AG20443 (cell line): ENCODE results near the gene RAB5IF.
"Not testable (repeated sequence)": the region's sequence is repeated elsewhere in the genome, so short reads cannot be mapped to it uniquely, and the experiment has no call there.

Experiments used
- DNase-seq: peaks from one replicate; pipeline ENCODE4 v3.0.0; 2012; ENCODE audit warnings: low spot score, mixed read lengths

Gene RAB5IF

DNA sequence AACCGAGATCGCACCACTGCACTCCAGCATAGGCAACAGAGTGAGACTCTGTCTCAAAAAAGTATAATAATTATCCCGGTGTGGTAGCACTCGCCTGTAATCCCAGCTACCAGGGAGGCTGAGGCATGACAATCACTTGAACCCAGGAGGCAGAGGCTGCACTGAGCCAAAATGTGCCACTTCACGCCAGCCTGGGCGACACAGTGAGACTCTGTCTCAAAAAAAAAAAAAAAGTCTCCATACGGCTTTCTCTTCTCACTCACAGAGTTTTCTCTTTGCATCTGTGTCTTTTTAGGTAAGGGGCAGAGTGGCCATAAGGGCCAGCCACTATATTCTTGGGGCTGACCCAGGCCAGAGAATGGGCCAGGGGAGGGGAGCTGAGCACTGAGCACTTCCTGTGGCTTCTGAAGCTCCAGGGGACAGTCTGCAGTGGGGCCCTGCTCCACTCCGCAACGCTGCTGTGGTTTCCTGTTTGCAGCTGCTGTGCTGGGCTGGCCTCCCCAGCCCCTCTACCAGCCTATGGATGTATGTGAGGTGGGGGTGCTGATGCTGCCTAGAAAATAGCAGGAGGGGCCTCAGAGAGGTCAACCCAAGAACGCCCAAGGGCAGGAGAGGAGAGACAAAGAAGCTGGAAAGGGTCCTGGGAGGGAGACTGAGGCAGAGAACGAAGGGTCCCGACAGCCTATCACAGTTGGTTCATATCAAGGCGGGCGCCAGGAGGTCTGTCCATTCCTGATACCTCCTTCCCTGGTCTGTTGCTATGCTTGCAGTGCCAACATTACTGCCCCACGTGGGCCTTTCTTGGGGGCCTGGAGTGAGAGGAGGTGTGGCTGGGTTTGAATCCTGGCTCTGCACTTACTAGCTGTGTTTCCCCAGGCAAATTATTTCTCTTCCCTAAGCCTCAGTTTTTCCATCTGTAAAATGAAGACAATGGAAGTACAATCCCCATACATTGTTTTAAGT lies 24.4 kb downstream of the RAB5IF start:
- DNase-seq, result no peak

GRCh38 chr20:36631646-36632045 lies 26.1 kb downstream of the RAB5IF start:
- DNase-seq, result no peak

DNA sequence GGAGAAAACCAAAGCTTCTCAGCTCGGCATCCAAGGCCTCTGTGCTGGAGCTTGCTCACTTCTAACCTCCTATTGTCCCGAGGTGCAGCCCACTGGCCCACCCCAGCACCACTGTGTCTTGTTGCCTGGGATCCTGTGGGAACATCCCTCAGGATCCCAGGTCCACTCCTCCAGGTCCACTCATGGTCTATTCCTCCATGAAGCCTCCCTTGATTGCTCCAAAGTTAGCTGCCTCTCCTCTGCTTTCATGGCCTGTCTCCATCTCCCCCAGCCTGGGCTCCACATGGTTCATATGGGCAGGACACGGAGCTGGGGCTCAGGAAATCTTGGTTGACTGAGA lies 26.5 kb downstream of the RAB5IF start:
- DNase-seq, result no peak

DNA sequence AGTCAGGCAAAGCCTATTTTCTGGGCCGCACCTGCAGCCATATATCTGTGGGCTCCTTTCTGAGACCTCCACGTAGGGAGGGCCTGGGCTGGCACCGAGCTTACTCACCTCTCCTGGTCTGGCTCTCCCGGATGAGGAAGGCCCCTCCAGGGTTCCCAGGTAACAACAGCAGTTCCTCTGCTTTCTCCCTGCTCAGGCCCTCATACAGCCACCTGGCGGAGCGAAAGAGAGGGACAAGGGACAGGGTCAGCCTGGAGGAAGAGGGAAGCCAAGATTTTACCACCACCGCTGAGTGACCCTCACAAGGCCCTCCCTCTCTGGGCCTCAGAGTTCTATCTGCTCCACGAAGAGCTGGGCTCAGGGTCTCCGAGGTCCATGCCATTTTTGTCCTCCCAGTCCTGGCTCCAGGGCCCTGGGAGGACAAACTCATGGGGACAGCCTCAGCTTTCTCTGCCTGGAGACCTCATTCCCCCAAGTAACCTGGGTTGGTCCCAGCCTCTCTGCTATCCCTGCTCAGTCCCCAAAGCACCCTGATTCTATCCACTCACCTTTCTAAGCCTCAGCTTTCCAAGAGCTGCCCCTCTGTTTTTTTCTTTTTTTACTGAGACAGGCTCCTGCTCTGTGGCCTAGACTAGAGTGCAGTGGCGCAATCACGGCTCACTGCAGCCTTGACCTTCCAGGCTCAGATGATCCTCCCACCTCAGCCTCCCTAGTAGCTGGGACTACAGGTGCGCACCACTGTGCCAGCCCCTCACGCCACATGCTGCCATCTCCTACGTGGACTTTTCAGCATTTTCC lies 27.1 kb downstream of the RAB5IF start:
- no peak for DNase-seq

DNA sequence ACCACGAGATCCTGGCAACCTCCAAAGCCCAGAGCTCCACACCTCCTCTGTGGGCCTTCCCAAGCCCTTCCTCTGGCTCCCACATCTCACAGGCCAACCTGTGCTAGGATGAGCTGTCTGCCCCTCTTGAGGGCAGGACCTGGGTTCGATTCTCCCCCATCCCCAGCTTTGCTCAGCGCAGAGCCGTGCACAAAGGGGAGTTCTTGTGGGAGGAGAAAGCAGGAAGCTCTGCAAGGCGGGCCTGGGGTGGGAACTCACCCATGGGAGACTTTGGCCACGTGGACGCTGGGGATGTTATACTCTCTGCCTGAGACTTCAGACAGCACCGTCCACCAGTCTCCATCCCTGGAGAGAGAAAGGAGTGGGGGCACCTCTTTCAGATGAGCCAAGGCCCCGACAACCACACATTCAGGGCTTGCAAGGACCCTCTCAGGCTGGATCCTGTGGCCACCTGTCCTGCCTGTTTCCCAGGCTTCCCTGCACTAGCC lies 27.8 kb downstream of the RAB5IF start:
- DNase-seq, result no peak

- no peak for DNase-seq
Observed at GRCh38 chr20:36634342-36634741, 28.8 kb downstream of the RAB5IF start.

- not testable (repeated sequence) for DNase-seq
Observed at GRCh38 chr20:36638876-36639400, 33.4 kb downstream of the RAB5IF start.

DNA sequence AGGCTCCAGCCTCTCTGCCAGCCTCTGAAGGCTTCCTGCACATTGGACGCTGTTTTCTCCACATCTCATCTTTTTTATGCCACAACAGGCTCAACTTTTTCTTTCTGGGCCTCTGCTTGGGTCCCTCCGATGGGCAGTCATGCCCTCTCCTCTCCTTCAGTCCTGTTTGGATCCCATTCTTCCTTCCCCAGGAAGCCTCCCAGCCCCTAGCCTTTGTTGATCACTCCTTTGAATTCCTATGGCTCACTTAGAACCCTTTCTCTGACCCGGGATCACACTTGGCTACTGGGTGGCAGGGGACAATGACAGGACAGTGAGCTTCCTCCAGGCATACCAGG lies 35.9 kb downstream of the RAB5IF start:
- no peak for DNase-seq

DNA sequence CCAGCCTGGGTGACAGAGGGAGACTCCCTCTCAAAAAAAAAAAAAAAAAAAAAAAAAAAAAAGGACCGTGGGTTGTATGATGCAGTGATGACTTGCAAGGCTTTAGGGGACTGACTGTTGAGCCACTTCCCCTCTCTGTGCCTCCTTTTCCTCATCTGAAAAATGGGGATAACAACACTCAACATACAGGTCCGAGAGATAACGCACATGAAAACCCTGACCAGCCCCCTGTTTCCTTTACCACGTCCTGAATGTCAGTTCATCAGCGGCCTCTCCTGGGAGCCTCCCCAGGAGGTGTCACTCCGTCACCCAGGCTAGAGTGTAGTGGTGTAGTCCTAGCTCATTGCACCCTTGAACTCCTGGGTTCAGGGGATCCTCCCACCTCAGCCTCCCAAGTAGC lies 36.6 kb downstream of the RAB5IF start:
- DNase-seq, result no peak

DNA sequence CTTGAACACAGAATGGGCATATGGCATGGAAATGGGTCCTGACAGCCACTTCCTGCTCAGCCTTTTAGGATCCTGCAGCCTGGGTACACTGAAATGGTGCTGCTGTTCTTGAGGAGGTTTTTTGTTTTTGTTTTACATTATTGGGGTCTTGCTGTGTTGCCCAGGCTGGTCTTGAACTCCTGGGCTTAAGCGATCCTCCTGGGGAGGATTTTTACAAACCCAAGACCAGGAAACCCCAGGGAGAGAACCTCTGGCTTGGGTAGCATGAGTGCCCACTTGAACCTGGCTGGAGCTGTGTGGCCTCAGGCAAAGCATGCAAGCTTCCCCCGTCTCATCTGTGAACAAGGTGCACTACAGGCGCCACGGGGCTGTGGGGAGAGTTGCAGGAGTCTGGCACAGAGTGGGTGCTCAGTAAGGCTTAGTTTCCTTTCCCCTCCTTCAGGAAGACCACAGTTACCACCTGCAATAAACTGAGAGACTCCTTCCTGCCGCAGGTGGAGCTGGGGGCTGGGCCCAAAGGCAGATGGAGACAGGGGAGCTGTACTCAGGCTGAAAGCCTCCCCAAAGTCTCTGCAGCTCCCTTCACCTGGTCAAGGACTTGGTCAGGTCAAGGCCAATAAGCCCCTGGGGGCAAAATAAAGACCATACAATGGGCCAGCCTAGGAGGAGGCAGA lies 38.6 kb downstream of the RAB5IF start:
- DNase-seq, result no peak

GRCh38 chr20:36644706-36645095 lies 39.1 kb downstream of the RAB5IF start:
- DNase-seq, result peak; percentile 39

GRCh38 chr20:36645353-36645752 lies 39.8 kb downstream of the RAB5IF start:
- no peak for DNase-seq

- DNase-seq, result no peak
Observed at GRCh38 chr20:36645998-36646397, 40.4 kb downstream of the RAB5IF start, which contains the start of gene SLA2. Gene SLA2 (minus strand): TSS chr20:36646196. CDS start chr20:36641335, 4,861 bp downstream.

- DNase-seq, result no peak
Observed at GRCh38 chr20:36646678-36647077, 41.1 kb downstream of the RAB5IF start.

- DNase-seq, result no peak
Observed at GRCh38 chr20:36647196-36648121, 41.9 kb downstream of the RAB5IF start.

- no peak for DNase-seq
Observed at GRCh38 chr20:36653456-36653855, 47.9 kb downstream of the RAB5IF start.

DNA sequence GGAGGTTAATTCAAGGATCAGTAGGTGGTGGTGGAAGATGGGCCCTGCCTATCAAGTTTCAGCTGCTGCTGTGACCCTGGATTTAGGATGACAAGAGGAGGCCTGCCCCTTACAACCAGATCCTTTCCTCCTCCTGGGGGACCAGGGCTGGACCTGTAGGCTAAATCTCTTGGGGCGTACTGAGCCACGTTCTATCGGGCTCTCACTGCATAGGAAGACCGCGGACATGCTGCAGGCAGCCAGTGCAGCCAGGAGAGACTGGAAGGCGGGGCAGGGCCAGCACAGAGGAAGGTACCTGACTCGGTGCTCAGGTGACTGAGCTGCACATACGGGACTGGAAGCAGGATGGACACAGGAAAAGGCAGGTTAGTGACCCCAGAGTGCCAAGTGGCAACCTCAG lies 48.9 kb downstream of the RAB5IF start:
- DNase-seq, result no peak

DNA sequence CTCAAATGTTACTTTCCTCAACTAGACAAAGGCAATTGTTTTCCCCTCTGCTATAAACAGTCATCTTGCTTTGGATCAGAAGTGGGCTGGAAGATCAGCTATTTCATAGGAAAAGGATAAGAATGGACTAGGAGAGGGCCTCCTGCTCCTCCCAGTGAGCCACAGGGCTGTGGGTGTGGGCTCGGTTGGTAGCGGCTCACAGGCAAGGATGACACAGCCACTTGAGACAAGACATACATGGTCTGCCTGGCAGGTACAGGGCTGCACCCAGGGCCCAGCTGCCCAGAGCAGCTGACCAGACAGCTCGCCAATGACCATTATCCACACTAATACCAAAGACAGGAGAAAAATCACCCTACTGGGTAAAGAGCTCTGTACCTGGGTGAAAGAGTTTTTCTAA lies 49.4 kb downstream of the RAB5IF start:
- no peak for DNase-seq

DNA sequence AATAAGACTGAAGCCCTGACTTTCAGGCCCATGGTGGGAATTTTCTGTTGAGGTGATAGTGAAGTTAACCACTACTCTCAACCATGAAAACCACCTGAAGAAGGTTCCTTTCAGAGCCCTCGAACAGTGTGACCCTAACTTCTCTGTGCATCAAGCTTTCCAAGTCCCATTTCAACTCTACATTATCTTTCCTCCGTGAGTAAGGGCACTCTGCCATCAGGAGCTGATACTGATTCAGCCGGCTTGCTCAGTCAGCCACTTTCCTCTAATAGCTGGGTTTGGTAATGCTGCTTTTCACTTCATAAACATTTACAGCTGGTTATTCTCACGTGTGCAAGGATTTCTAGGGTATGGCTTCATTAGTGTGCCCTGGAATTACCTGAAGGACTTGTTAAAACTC lies 51.2 kb downstream of the RAB5IF start:
- no peak for DNase-seq

GRCh38 chr20:36658300-36658699 lies 52.7 kb downstream of the RAB5IF start:
- no peak for DNase-seq
